NOMO-1 treated with DMSO at 0.1 percent for 48 hours (cell line): ENCODE results near the gene HOXD3.

Experiments
- DNase-seq: peaks from one replicate; lab custom pipeline; 2025; ENCODE audit not compliant: unreplicated experiment; lab: John Stamatoyannopoulos, UW

Gene HOXD3

DNA sequence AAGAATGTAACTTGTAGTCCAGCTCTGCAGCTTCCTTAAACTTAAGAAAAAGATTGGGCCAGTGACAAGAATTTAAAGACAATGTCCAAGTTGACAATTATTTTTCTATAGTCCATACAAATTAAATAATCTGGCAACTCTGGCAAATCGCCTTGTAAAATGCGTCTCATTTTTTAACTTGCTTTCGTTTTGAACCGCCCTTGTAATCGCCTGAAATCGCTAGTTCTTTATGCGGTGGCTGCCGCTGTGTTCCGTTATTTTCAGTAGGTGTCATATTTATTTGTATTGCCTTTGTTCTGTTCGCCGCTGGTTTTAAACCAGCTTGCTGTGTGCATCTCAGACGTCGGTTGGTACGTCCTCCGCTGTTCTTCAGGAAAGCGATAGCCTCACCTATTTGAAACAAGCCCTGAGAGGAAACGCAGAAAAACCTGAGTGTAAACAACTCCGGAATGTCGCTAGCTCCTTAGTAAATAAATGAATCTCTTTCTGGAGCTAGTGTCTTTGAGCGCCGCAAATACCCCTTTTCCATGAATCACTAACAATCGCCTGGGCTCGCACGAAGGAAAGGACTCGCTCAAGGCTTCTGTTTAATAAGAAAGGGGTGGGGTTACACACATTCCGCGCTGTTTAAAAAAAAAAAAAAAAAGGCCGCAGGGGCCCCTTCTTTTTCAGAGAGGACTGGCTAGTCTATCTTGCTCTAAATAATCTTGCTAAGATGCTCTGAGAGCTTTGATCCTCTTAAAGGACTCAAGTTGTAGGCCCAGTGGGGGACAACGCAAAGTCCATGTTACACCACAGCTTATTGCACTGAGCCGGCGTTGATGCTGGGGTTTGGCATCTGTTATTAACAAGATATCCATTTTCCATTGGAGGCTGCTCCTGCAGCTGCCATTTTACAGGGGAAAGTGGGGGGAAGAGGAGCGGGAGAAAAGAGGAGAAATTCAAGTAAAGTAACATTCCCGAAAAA is 24.6 kb upstream of the HOXD3 start:
- DNase-seq = no peak

DNA sequence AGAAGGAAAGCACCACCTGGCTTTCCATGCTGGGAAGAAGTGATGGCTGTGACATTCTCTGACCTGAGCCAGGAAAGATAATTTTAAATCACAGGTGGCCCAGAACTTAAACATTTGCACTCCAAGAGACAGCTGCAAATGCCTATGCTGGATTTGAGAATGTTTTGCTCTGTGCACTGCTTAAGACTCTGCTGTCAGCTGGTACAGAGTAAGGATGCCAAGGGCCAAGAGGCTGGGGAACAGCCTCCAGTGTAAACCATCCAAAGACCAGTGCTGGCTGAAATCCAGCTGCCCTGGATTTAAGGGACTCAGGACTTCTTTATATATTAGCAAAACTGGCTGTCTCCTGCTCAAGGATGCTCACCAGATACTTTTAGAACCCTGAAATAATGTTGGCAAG is 23.7 kb upstream of the HOXD3 start:
- DNase-seq = no peak

DNA sequence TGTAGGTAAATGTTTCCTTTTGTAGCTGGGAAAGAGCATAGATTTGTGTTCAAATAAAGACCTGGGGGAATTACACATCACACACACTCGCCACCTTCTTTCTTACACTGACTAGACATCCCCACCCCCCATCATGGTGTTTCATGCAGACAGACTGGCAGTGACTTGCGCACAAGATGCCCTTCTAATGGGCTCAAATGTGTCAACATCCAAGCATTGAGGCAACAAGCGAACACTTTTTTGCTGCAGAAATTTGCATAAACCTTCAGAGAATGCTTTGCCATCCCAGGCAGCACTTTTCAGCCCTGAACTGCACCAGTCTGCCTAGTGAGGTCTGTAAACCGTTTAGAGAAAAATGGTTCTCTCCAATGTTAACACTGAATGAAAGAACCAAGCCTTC is 23.1 kb upstream of the HOXD3 start:
- no peak for DNase-seq

DNA sequence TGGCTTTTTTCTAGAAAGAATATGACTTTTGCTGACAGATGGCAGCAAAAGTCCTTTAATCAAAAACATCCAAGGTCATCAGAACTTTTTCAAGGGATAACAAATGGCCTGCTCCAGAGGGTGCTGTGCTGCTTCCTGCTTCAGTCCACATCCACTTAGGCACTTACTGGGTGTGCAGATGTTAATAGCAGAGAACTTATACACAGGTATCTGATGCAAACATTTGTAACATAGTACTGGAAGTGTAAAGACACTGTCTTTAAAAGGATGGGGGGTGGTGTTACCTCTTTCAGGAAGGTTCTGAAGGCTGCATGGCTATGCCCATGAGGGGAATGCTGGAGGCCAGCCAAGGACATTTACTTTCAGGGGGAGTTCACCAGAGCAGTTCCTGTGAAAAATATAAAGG is 22.1 kb upstream of the HOXD3 start:
- DNase-seq = no peak

DNA sequence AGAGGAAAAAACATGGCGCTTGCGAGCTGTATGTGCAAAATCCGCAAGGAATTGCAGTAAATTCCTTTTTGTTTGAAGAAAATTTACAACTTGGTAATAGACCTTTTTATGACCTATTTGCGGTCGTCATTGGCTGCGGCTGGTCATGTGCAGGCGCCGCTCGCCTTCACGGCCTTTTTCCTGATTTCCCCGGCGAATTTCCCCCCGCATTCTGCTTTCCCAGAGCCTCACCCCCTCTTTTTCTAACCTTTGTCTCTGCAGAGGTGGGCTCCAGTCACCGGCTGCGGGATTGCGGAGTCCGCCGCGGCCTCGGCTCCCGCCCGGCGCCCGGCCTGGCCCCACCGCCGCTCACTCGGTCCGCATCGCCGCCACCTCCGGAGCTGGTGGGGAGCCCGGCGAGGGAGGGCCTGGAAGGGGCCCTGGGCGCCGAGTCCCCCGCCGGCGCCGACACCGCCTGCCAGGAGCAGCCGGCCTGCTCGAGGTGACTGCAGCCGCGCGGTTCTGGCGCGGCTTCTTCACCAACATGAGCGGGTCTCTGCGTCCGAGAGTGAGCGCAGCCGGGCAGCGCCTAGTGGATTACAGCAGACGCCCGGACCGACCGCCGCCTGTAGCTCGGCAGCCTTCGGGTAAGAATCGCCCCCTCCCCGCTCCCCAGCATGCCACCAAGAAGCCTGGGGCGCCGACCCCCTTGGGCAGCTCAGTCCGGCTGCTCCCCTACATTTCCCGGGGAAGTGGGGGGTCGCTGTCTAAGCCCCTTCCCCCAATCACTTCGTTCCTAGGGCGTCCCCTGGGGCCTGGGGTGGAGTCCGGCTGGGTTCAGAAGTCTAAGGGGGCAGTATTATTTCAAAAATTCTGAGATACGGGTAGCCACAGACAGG is 20.5 kb upstream of the HOXD3 start:
- no peak for DNase-seq

DNA sequence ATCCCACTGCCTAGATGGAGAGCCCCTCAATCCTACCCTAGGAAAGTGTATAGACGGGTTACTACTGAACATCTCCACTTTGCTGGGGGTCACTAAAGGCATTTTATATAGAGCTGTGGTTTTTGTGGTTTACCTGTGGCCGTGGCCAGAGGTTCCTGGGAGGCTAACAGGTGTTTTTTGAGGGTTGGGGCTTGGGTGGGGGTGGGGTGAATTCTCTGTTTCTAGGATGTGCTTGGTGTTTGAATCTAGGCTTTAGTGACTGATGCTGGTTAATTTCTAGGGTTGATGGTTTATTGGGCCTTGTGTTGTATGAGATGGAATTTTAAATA is 19.9 kb upstream of the HOXD3 start:
- no peak for DNase-seq

DNA sequence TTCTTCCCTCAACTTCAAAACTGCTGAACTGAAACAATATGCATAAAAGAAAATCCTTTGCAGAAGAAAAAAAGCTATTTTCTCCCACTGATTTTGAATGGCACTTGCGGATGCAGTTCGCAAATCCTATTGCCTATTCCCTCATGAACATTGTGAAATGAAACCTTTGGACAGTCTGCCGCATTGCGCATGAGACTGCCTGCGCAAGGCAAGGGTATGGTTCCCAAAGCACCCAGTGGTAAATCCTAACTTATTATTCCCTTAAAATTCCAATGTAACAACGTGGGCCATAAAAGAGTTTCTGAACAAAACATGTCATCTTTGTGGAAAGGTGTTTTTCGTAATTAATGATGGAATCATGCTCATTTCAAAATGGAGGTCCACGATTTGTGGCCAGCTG is 19.2 kb upstream of the HOXD3 start:
- DNase-seq = no peak

DNA sequence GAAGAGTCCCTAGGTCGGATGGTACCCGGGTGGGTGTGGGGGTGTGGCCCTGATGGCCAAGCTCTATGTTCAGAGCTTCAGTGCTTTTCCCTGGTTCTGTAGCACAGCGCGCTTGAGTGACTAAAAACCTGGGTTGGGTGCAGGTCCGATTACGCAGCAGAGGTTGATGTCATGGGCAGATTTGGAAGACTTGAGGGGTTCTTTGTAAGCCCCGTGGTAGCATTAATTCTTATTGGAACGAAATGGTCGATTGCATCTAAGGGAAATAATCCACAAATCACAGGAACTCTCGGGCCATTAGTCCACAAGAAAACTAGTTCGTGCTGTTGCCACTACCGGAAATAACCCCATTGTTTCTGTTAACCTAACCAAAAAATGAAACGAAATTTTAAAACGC is 18.6 kb upstream of the HOXD3 start:
- no peak for DNase-seq

DNA sequence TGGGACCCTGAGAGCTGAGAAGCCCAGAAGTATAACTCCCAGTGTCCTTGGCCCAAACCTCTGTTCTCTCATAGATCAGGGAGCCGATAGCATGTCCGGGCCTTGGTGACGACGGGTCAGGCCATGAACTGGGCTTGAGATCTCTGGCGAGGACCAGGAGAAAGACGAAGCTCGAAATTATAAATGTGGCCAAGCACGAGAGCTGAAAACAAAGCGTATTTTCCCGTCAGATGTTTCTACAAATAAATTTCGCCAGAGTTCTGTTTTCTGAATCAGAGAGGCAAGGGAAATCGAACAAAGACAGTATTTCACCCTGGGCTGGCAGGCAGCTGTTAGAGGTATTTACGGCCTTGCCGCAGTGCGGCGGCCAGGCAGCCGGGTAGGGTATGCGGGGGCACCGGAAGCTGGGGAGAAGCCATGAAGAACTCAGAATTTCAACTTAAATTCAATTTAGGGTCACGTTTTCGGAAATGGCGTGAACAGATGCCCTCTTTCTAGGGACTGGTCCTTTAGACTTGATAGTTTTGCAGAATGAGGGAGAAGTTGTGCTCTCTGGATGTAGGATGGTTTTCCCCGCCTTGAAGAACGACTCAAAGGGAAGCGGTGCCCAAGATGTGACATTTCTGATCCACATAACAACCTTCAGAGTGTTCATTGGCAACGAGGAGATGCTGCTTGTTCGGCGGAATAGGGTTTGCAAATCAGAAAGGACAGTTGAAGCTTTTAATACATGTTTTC is 18.0 kb upstream of the HOXD3 start:
- DNase-seq = no peak

DNA sequence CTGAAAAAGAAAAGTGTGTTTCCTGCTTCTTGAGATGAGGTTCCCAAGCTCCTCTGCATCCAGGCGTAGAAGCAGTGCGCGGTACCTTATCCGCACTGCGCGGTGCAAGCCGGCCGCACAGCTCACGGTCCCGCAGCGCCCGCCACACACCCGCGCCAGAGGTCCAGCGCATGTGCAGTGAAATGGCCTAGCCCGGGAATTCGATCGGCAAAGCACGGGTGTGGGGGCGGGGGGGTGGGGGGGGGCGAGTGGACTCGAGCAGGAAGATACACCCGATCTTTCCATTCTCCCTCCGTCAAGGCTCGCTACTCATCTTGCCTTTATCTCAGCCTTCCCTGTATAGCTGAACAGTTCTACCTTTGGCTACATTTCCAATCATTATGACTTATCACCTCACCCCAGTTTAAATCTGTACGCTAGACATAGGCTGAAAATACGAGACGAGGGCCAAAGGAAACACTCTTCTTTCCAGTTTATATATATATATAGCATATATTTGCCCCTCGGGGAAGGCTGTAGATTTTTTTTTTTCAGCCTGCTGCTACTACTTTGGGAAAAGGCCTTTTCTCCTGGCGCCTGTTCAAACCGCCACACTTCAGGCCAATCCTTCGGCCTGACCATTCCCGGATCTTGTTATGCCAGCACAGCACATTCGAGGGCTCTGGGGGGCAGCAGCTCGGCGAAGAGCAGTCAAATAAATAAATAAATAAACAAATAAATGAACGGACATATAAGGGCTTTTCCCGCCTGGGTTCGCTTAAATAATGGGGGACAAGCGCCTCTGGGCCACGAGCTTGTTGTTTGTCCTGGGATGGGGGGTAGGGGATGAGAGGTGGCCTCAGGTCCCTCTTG is 17.2 kb upstream of the HOXD3 start:
- DNase-seq = no peak

DNA sequence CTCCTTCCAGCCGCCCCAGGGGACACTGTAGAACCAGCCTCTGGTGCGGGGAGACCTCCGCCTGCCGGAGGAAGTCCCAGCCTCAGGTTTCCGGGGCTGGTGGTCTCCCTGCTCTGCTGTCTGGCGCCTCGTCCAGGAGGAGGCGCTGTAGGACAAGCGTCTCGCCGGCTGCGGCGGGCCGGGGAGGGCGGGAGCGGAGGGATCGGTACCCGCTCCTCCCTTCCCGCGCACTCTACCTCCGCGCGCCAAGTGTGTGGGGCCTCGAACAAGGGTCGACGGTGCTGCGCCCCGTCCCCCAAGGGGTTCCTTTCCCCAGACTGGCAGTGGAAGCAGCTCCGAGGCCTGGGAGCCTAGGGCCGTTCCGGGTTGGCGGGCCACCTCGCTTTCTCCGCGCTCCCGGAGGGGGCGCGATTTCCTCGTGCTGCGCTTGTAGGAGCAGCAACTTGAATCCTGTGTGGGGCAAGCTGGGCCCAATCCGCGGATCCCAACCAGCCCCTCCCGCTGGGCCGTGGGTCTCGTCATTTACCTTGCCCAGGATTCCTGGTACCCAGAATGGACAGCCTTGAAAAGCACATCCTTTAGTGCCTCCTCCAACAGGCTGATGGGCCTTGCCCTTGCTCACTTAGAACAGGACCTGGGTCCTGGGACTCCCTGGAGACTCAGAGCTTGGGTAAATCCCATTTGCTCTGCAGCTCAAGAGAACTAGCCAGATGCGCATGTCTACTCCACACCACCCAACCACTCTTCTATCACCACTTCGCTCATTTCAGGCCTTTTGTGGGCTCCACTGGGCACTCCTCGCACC is 16.4 kb upstream of the HOXD3 start:
- DNase-seq = peak; percentile 49

DNA sequence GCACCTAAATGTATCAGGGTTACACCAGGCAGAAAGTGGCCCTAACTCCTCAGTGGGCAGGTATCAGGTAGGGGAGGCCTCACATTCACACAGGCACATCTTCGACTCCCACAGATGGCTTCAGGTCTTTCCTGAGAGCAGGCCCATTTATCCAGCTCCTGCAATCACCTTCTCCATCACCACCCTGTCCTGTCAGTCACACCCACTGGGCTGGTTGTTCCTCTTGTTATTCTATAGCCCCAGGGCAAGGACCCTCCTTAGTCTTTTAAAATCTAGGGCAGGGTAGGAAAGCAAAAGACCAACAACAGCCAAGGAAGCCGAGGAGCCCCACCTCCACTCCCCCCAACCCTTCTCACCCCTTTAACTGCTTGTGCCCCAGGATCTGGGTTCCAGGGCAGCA is 14.8 kb upstream of the HOXD3 start:
- DNase-seq = no peak

DNA sequence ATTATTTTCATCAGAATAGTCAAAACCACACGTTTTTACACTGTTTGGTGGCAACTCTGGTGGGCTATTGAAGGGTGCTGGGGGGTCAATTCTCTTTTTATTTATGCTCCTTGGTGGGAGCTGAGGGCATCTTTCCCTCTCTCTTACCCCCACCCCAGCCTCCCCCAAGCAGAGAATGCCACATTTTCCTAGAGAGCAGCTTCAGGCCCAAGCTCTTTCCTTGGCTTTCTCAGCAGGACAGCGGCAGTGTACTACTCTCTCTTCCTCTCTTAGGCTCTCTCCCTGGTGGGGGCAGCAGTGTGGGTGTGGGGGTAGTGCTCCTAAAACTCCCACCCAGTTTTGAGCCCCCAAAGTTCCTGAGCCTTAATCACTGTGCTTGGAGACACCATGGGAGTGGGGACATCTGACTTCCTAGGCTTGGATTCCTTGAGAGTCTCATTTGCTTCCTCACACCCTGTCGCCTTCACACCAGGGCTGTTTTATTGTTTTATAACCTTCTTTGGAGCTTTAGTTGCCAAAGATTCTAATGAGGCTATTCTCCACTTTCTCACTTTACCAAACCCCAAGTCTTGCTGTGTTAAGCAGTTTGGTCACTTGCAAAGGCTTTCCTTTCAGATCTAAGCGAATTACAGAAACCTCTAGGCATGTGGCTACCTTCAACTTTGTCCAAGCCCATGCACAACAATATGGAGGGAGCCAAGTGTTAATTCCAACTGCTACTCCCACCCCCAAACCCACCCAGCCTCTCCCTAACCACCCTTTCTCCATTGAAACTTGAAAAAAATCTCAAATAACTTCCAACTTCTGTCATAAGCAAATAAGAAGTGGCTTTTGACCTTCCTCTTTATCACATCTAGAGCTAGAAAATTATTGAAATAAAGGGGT is 11.8 kb upstream of the HOXD3 start:
- DNase-seq = no peak

DNA sequence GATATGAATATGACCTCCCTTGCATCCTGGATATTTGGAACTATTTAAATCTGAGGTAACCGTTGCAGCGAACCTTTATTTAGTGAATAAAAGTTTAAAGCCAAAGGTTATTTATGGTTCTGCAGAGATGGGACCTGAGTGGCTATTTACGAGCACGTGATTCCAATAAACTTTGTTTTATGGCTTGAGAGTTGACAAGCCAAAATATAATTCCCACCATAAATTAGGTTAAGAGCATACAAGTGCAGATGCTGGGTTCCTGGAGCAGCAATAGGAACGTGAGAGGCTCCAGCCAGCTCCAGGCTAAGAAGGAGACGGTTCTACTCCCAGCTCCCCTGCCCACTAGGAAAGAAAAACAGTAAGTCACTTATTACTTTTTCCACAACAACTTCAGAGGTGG is 11.0 kb upstream of the HOXD3 start:
- DNase-seq = no peak

DNA sequence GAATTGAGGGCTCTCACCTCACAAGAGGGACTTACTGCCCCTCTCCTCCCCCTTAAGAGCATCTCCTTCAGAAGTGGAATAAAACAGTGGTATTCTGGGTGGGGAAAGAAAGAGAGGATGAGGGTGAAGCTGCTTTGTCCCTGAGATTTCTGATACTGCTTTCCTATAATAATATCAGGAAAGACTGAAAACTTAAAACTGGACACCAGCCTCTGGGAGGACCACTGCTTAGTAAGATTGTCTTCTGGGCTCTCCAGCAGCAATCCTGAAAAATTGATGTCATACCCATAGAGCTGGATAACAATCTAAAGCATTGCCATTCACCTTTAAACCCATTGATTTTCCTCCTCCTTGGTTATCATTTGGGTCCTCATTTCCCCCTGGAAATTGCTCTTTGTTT is 10.5 kb upstream of the HOXD3 start:
- no peak for DNase-seq

DNA sequence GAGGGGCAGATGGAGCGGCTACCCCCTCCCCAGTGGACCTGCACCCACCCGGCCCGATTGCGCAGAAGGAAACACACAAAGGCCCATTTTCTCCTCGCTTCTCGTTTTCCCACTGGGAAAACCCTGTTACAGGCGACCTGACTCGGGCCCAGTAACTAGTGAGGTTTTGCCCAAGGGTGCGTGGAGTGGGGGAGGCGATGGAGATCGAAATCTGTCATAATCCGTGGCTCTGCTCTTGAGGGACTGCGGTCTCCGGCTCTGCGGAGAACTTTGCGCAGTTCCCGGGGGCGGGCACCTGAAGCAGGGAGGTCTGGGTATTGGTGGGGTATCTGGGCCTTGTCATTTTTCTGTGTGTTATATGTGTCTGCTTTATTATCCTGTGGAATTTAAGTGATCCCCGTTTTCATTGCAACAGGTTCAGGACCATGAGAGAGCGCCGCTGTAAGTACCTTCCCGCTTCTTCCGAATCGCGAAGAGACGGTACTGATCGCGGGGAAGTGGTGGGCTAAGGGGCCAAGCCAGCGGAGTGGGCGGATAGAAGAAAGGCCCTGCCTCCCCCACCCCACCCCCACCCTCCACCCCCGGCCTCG is 9.8 kb upstream of the HOXD3 start:
- no peak for DNase-seq

DNA sequence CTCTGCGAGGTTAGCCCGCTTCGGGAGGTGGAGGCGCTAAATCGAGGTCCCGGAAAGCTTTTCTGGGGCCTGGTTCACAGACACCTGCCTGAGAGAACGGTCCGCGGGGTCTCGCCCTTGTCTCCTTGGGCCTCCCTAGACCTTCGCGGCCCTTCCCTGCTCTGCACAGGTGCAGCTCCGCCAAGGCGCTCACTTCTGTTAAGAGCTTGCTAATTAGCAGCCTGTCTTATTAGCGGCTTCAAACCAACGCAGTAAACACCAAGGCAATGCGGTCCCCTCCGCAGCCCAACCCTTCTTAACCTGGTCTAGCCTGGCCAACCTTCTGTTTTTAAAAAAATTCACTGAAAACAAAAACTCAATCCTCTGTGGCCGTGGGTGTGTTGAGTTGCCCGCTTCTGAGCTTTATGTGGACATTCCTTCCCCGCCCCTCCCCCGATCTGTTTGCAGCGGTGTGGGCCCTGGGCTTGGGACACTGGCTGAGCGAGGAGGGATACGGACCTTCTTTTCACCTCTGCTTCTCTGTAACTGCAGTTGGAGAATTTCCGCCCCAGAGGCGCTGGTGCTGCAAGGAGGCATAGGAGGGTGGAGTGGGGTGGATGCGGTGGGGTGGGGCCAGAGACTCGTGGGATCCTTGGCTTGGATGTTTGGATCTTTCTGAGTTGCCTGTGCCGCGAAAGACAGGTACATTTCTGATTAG is 9.2 kb upstream of the HOXD3 start:
- DNase-seq = no peak
